Measurements from ENCODE around the gene TBC1D9.

TBC1D9 gene

GRCh38 chr4:140635606-140636005 lies 120.6 kb downstream of the TBC1D9 start:
- 49 to 52% methylated on average over 6 of the region's 6 CpGs for WGBS, 2 experiments (ENCODE audit: insufficient coverage in 2 of 2)
- Histone ChIP-seq H3K4me1 (ENCODE audit: control insufficient read depth, insufficient read depth, low read length, poor library complexity, severe bottlenecking) (peaks cover 19% of the 10 kb centered on the region), H3K27ac (ENCODE audit: low read depth, low read length, severe bottlenecking) (peak overlapping the region; percentile 53)

GRCh38 chr4:140633951-140634350 lies 122.2 kb downstream of the TBC1D9 start:
- WGBS, 2 experiments (ENCODE audit: insufficient coverage in 2 of 2): 90 to 94% methylated on average over 8 to 9 of the region's 10 CpGs
- H3K4me1 ChIP-seq (ENCODE audit: control insufficient read depth, insufficient read depth, low read length, poor library complexity, severe bottlenecking): peaks cover 15% of the 10 kb centered on the region
- H3K9me3 ChIP-seq (ENCODE audit: control insufficient read depth, low read length): no peaks in the 10 kb centered on the region
- no peak overlapping the region for H3K4me3 ChIP-seq (ENCODE audit: extremely low read depth, insufficient read depth, low read length, poor library complexity, severe bottlenecking)
- H3K27ac ChIP-seq (ENCODE audit: low read depth, low read length, severe bottlenecking): no peak overlapping the region
- H3K36me3 ChIP-seq (ENCODE audit: control insufficient read depth, insufficient read depth, low read length): peaks cover 59% of the 10 kb centered on the region

More at GRCh38 chr4:140635606-140636005, 120.6 kb downstream of the TBC1D9 start:
- Histone ChIP-seq H3K4me3 (ENCODE audit: extremely low read depth, insufficient read depth, low read length, poor library complexity, severe bottlenecking) (no peak overlapping the region), H3K36me3 (ENCODE audit: control insufficient read depth, insufficient read depth, low read length) (peaks cover 75% of the 10 kb centered on the region), H3K9me3 (ENCODE audit: control insufficient read depth, low read length) (no peaks in the 10 kb centered on the region)

GRCh38 chr4:140633124-140633523 lies 123.1 kb downstream of the TBC1D9 start:
- no peaks in the 10 kb centered on the region for H3K9me3 ChIP-seq (ENCODE audit: control insufficient read depth, low read length)
- 100% methylated on average over 1 of the region's 2 CpGs; no CpG with 5 or more reads in 1 of the 2 experiments for WGBS, 2 experiments (ENCODE audit: insufficient coverage in 2 of 2)
- H3K4me3 ChIP-seq (ENCODE audit: extremely low read depth, insufficient read depth, low read length, poor library complexity, severe bottlenecking): no peak overlapping the region
- H3K4me1 ChIP-seq (ENCODE audit: control insufficient read depth, insufficient read depth, low read length, poor library complexity, severe bottlenecking): peaks cover 15% of the 10 kb centered on the region
- H3K36me3 ChIP-seq (ENCODE audit: control insufficient read depth, insufficient read depth, low read length): peaks cover 56% of the 10 kb centered on the region
- no peak overlapping the region for H3K27ac ChIP-seq (ENCODE audit: low read depth, low read length, severe bottlenecking)

- Histone ChIP-seq H3K4me3 (ENCODE audit: extremely low read depth, insufficient read depth, low read length, poor library complexity, severe bottlenecking) (no peak overlapping the region), H3K36me3 (ENCODE audit: control insufficient read depth, insufficient read depth, low read length) (peaks cover 61% of the 10 kb centered on the region), H3K27ac (ENCODE audit: low read depth, low read length, severe bottlenecking) (no peak overlapping the region), H3K4me1 (ENCODE audit: control insufficient read depth, insufficient read depth, low read length, poor library complexity, severe bottlenecking) (peaks cover 5% of the 10 kb centered on the region), H3K9me3 (ENCODE audit: control insufficient read depth, low read length) (no peaks in the 10 kb centered on the region)
- WGBS, 2 experiments (ENCODE audit: insufficient coverage in 2 of 2): 50 to 75% methylated on average over 1 to 2 of the region's 4 CpGs
Observed at GRCh38 chr4:140630246-140630645, 125.9 kb downstream of the TBC1D9 start.

GRCh38 chr4:140628016-140628415 lies 128.2 kb downstream of the TBC1D9 start:
- no peak overlapping the region for H3K4me3 ChIP-seq (ENCODE audit: extremely low read depth, insufficient read depth, low read length, poor library complexity, severe bottlenecking)
- H3K9me3 ChIP-seq (ENCODE audit: control insufficient read depth, low read length): no peaks in the 10 kb centered on the region
- 78 to 100% methylated on average over 1 to 2 of the region's 2 CpGs for whole genome bisulfite sequencing, 2 experiments (ENCODE audit: insufficient coverage in 2 of 2)
- peaks cover 66% of the 10 kb centered on the region for H3K36me3 ChIP-seq (ENCODE audit: control insufficient read depth, insufficient read depth, low read length)
- H3K4me1 ChIP-seq (ENCODE audit: control insufficient read depth, insufficient read depth, low read length, poor library complexity, severe bottlenecking): no peaks in the 10 kb centered on the region
- no peak overlapping the region for H3K27ac ChIP-seq (ENCODE audit: low read depth, low read length, severe bottlenecking)

GRCh38 chr4:140626661-140627376 lies 129.4 kb downstream of the TBC1D9 start:
- no peaks in the 10 kb centered on the region for H3K4me1 ChIP-seq (ENCODE audit: control insufficient read depth, insufficient read depth, low read length, poor library complexity, severe bottlenecking)
- 71% methylated on average over 1 of the region's 2 CpGs; no CpG with 5 or more reads in 1 of the 2 experiments for WGBS, 2 experiments (ENCODE audit: insufficient coverage in 2 of 2)
- H3K36me3 ChIP-seq (ENCODE audit: control insufficient read depth, insufficient read depth, low read length): peaks cover 68% of the 10 kb centered on the region
- no peak overlapping the region for H3K4me3 ChIP-seq (ENCODE audit: extremely low read depth, insufficient read depth, low read length, poor library complexity, severe bottlenecking)
- no peak overlapping the region for H3K27ac ChIP-seq (ENCODE audit: low read depth, low read length, severe bottlenecking)
- H3K9me3 ChIP-seq (ENCODE audit: control insufficient read depth, low read length): no peaks in the 10 kb centered on the region

- WGBS, 2 experiments (ENCODE audit: insufficient coverage in 2 of 2): 94 to 97% methylated on average over 30 to 32 of the region's 33 CpGs
Observed at GRCh38 chr4:140622333-140622958, 133.7 kb downstream of the TBC1D9 start.

GRCh38 chr4:140621161-140621560 lies 135.0 kb downstream of the TBC1D9 start:
- WGBS, 2 experiments (ENCODE audit: insufficient coverage in 2 of 2): no CpG with 5 or more reads among the region's 3 CpGs
- H3K4me3 ChIP-seq (ENCODE audit: extremely low read depth, insufficient read depth, low read length, poor library complexity, severe bottlenecking): no peak overlapping the region
- no peaks in the 10 kb centered on the region for H3K4me1 ChIP-seq (ENCODE audit: control insufficient read depth, insufficient read depth, low read length, poor library complexity, severe bottlenecking)
- H3K27ac ChIP-seq (ENCODE audit: low read depth, low read length, severe bottlenecking): no peak overlapping the region
- H3K36me3 ChIP-seq (ENCODE audit: control insufficient read depth, insufficient read depth, low read length): peaks cover 42% of the 10 kb centered on the region
- H3K9me3 ChIP-seq (ENCODE audit: control insufficient read depth, low read length): no peaks in the 10 kb centered on the region

More at GRCh38 chr4:140622333-140622958, 133.7 kb downstream of the TBC1D9 start:
- no peaks in the 10 kb centered on the region for H3K4me1 ChIP-seq (ENCODE audit: control insufficient read depth, insufficient read depth, low read length, poor library complexity, severe bottlenecking)
- H3K9me3 ChIP-seq (ENCODE audit: control insufficient read depth, low read length): no peaks in the 10 kb centered on the region
- no peak overlapping the region for H3K27ac ChIP-seq (ENCODE audit: low read depth, low read length, severe bottlenecking)
- H3K4me3 ChIP-seq (ENCODE audit: extremely low read depth, insufficient read depth, low read length, poor library complexity, severe bottlenecking): no peak overlapping the region
- H3K36me3 ChIP-seq (ENCODE audit: control insufficient read depth, insufficient read depth, low read length): peaks cover 55% of the 10 kb centered on the region

GRCh38 chr4:140617499-140618248 lies 138.5 kb downstream of the TBC1D9 start:
- no peaks in the 10 kb centered on the region for H3K9me3 ChIP-seq (ENCODE audit: control insufficient read depth, low read length)
- WGBS, 2 experiments (ENCODE audit: insufficient coverage in 2 of 2): 60 to 67% methylated on average over 3 to 5 of the region's 7 CpGs
- no peak overlapping the region for H3K27ac ChIP-seq (ENCODE audit: low read depth, low read length, severe bottlenecking)
- peaks cover 7% of the 10 kb centered on the region for H3K36me3 ChIP-seq (ENCODE audit: control insufficient read depth, insufficient read depth, low read length)
- H3K4me1 ChIP-seq (ENCODE audit: control insufficient read depth, insufficient read depth, low read length, poor library complexity, severe bottlenecking): no peaks in the 10 kb centered on the region
- no peak overlapping the region for H3K4me3 ChIP-seq (ENCODE audit: extremely low read depth, insufficient read depth, low read length, poor library complexity, severe bottlenecking)

- Histone ChIP-seq H3K4me1 (ENCODE audit: control insufficient read depth, insufficient read depth, low read length, poor library complexity, severe bottlenecking) (no peaks in the 10 kb centered on the region), H3K9me3 (ENCODE audit: control insufficient read depth, low read length) (no peaks in the 10 kb centered on the region), H3K27ac (ENCODE audit: low read depth, low read length, severe bottlenecking) (no peak overlapping the region), H3K4me3 (ENCODE audit: extremely low read depth, insufficient read depth, low read length, poor library complexity, severe bottlenecking) (no peak overlapping the region), H3K36me3 (ENCODE audit: control insufficient read depth, insufficient read depth, low read length) (no peaks in the 10 kb centered on the region)
- 100% methylated on average over 1 of the region's 1 CpG; no CpG with 5 or more reads in 1 of the 2 experiments for WGBS, 2 experiments (ENCODE audit: insufficient coverage in 2 of 2)
Observed at GRCh38 chr4:140615451-140615850, 140.7 kb downstream of the TBC1D9 start.

Measured in mesodermal cell (in vitro differentiated cells).